ENCODE measurements around the gene RIPOR3.
A peak's percentile ranks its signal among the peaks of the same experiment; 100 is the strongest.

RIPOR3 gene

DNA sequence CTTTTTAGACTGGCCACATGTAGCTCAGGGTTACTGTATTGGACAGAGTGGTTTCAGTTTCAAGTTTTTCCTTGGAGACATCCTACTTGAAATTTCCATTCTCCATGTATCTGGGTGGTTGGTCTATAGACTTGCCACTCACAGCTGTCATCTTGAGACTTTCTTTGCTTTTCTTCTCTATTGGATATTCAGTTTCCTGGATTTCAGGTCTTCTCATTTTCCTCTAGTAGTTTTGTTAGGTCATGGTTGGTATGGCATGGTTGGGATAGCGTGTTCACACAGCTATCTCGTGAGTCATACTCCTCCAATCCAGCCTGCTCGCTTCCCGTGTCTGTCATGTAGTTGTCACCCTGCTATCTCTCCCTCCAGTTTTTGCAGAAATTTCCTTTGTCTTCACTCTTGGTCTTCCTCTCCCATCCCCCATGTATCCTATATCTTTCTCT, 132.8 kb downstream of the RIPOR3 start:
- H3K9me3 ChIP-seq (ENCODE audit: control insufficient read depth, low read length) = no peaks in the 10 kb centered on the region
- H3K27me3 ChIP-seq (ENCODE audit: control insufficient read depth in 1 of 2, insufficient read depth in 1 of 2, low read length in 2 of 2) = no peaks in the 10 kb centered on the region
- no peak overlapping the region for H3K4me2 ChIP-seq (ENCODE audit: low read length, poor library complexity, severe bottlenecking)
- no peak overlapping the region for H2AK5ac ChIP-seq (ENCODE audit: low read length, severe bottlenecking)
- H2BK12ac ChIP-seq (ENCODE audit: low read length in 2 of 2) = no peak overlapping the region
- H3K23ac ChIP-seq (ENCODE audit: low read length in 2 of 2) = no peak overlapping the region
- WGBS = 10% methylated on average over 3 of the region's 4 CpGs
- peaks cover 26% of the 10 kb centered on the region for H3K4me1 ChIP-seq (ENCODE audit: control insufficient read depth, insufficient read depth, low read depth, low read length)
- peaks cover 10% of the 10 kb centered on the region for H3K79me1 ChIP-seq (replicated peaks; ENCODE audit: low read length, poor library complexity, severe bottlenecking)
- peaks cover 14 to 32% of the 10 kb centered on the region in 2 experiments for H3K36me3 ChIP-seq (ENCODE audit: control insufficient read depth in 1 of 2, insufficient read depth in 2 of 2, low read depth in 1 of 2, low read length in 2 of 2)
- no peak overlapping the region for H3K18ac ChIP-seq (ENCODE audit: low read depth in 1 of 2, low read length in 2 of 2)
- no peak overlapping the region for H3K4ac ChIP-seq (ENCODE audit: low read depth in 1 of 2, low read length in 2 of 2)
- H3K4me3 ChIP-seq (ENCODE audit: insufficient read depth in 1 of 2, low read depth in 1 of 2, low read length in 2 of 2) = no peak overlapping the region
- H4K91ac ChIP-seq (ENCODE audit: low read length) = no peak overlapping the region
- no peak overlapping the region for H2BK5ac ChIP-seq (ENCODE audit: low read depth, low read length, poor library complexity, severe bottlenecking)
- H3K9ac ChIP-seq (ENCODE audit: low read length) = no peak overlapping the region
- DNase-seq = peak; percentile 94
- H2AFZ ChIP-seq (ENCODE audit: low read depth, low read length) = no peak overlapping the region
- no peak overlapping the region for H2BK15ac ChIP-seq (ENCODE audit: low read depth, poor library complexity, severe bottlenecking)
- H3K27ac ChIP-seq (ENCODE audit: low read length, poor library complexity, severe bottlenecking) = peak overlapping the region; percentile 65
- no peak overlapping the region for H3K14ac ChIP-seq (ENCODE audit: low read length in 2 of 2)
- no peak overlapping the region for H4K8ac ChIP-seq (ENCODE audit: low read length)
- no peak overlapping the region for H2BK120ac ChIP-seq (ENCODE audit: low read depth, low read length)

DNA sequence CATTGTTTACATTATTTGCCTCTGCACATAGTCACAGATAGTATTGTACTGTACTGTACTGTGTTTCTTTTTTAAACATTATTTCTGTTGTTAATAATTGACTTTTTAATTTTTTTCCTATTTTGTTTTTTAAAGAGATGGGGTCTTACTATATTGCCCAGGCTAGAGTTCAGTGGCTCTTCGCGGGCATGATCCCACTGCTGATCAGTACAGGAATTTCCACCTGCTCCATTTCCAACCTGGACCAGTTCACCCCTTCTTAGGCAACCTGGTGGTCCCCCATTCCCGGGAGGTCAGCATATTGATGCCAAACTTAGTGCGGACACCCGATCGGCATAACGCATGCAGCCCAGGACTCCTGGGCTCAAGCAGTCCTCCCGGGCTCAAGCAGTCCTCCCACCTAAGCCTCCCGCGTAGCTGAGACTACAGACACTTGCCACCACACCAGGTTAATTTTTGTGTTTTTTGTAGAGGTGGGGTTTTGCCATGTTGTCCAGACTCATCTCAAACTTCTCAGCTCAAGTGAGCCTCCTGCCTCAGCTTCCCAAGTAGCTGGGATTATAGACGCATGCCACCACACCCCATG, 133.7 kb downstream of the RIPOR3 start:
- Histone ChIP-seq H3K23ac (ENCODE audit: low read length in 2 of 2) (no peak overlapping the region), H3K4me1 (ENCODE audit: control insufficient read depth, insufficient read depth, low read depth, low read length) (peaks cover 24% of the 10 kb centered on the region), H3K36me3 (ENCODE audit: control insufficient read depth in 1 of 2, insufficient read depth in 2 of 2, low read depth in 1 of 2, low read length in 2 of 2) (peaks cover 10 to 24% of the 10 kb centered on the region in 2 experiments), H4K8ac (ENCODE audit: low read length) (no peak overlapping the region), H3K79me1 (replicated peaks; ENCODE audit: low read length, poor library complexity, severe bottlenecking) (peaks cover 12% of the 10 kb centered on the region), H2AFZ (ENCODE audit: low read depth, low read length) (no peak overlapping the region), H2BK12ac (ENCODE audit: low read length in 2 of 2) (no peak overlapping the region), H2BK120ac (ENCODE audit: low read depth, low read length) (no peak overlapping the region), H2AK5ac (ENCODE audit: low read length, severe bottlenecking) (peak overlapping the region; percentile 39), H3K9ac (ENCODE audit: low read length) (no peak overlapping the region), H3K9me3 (ENCODE audit: control insufficient read depth, low read length) (no peaks in the 10 kb centered on the region), H3K14ac (ENCODE audit: low read length in 2 of 2) (no peak overlapping the region), H3K4me2 (ENCODE audit: low read length, poor library complexity, severe bottlenecking) (no peak overlapping the region), H3K27me3 (ENCODE audit: control insufficient read depth in 1 of 2, insufficient read depth in 1 of 2, low read length in 2 of 2) (no peaks in the 10 kb centered on the region), H3K4me3 (ENCODE audit: insufficient read depth in 1 of 2, low read depth in 1 of 2, low read length in 2 of 2) (no peak overlapping the region), H2BK15ac (ENCODE audit: low read depth, poor library complexity, severe bottlenecking) (no peak overlapping the region), H3K18ac (ENCODE audit: low read depth in 1 of 2, low read length in 2 of 2) (peak overlapping the region in 1 of 2 experiments; percentile 64), H4K91ac (ENCODE audit: low read length) (no peak overlapping the region), H3K27ac (ENCODE audit: low read length, poor library complexity, severe bottlenecking) (peak overlapping the region; percentile 47), H3K4ac (ENCODE audit: low read depth in 1 of 2, low read length in 2 of 2) (no peak overlapping the region), H2BK5ac (ENCODE audit: low read depth, low read length, poor library complexity, severe bottlenecking) (no peak overlapping the region)
- no peak for DNase-seq
- 97% methylated on average over 7 of the region's 11 CpGs for WGBS

DNA sequence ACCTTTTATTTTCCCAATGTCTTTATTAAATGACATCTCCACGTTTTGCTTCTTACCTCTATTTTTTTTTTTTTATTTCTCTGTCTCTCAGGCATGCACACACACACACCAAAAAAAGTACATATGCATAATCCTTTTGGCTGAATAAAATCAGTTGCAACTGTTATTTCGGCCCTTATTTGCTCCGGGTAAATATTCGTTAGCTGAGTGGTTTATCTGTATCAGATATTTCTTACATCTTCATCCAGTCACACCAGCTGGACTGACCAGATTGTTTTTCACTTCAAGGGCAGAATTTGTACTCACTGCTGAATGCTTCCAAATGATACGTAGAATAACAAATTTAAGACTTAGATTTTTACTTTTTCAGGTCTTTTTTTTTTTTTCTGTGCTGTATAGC, 135.7 kb downstream of the RIPOR3 start:
- no peak overlapping the region for H3K9ac ChIP-seq (ENCODE audit: low read length)
- no peak overlapping the region for H2AFZ ChIP-seq (ENCODE audit: low read depth, low read length)
- H3K27me3 ChIP-seq (ENCODE audit: control insufficient read depth in 1 of 2, insufficient read depth in 1 of 2, low read length in 2 of 2) = no peaks in the 10 kb centered on the region
- no peak overlapping the region for H2AK5ac ChIP-seq (ENCODE audit: low read length, severe bottlenecking)
- H3K79me1 ChIP-seq (replicated peaks; ENCODE audit: low read length, poor library complexity, severe bottlenecking) = peaks cover 14% of the 10 kb centered on the region
- no peak overlapping the region for H3K23ac ChIP-seq (ENCODE audit: low read length in 2 of 2)
- no peak overlapping the region for H4K8ac ChIP-seq (ENCODE audit: low read length)
- no peaks in the 10 kb centered on the region for H3K9me3 ChIP-seq (ENCODE audit: control insufficient read depth, low read length)
- H3K14ac ChIP-seq (ENCODE audit: low read length in 2 of 2) = no peak overlapping the region
- H3K36me3 ChIP-seq (ENCODE audit: control insufficient read depth in 1 of 2, insufficient read depth in 2 of 2, low read depth in 1 of 2, low read length in 2 of 2) = peaks cover 4 to 17% of the 10 kb centered on the region in 2 experiments
- H2BK15ac ChIP-seq (ENCODE audit: low read depth, poor library complexity, severe bottlenecking) = no peak overlapping the region
- H3K4me2 ChIP-seq (ENCODE audit: low read length, poor library complexity, severe bottlenecking) = no peak overlapping the region
- DNase-seq = no peak
- H2BK12ac ChIP-seq (ENCODE audit: low read length in 2 of 2) = no peak overlapping the region
- 97% methylated on average over 4 of the region's 5 CpGs for WGBS
- H3K27ac ChIP-seq (ENCODE audit: low read length, poor library complexity, severe bottlenecking) = no peak overlapping the region
- no peak overlapping the region for H3K4ac ChIP-seq (ENCODE audit: low read depth in 1 of 2, low read length in 2 of 2)
- H4K91ac ChIP-seq (ENCODE audit: low read length) = no peak overlapping the region
- H3K4me3 ChIP-seq (ENCODE audit: insufficient read depth in 1 of 2, low read depth in 1 of 2, low read length in 2 of 2) = no peak overlapping the region
- H3K18ac ChIP-seq (ENCODE audit: low read depth in 1 of 2, low read length in 2 of 2) = no peak overlapping the region
- H2BK5ac ChIP-seq (ENCODE audit: low read depth, low read length, poor library complexity, severe bottlenecking) = no peak overlapping the region
- H3K4me1 ChIP-seq (ENCODE audit: control insufficient read depth, insufficient read depth, low read depth, low read length) = peaks cover 11% of the 10 kb centered on the region
- no peak overlapping the region for H2BK120ac ChIP-seq (ENCODE audit: low read depth, low read length)

DNA sequence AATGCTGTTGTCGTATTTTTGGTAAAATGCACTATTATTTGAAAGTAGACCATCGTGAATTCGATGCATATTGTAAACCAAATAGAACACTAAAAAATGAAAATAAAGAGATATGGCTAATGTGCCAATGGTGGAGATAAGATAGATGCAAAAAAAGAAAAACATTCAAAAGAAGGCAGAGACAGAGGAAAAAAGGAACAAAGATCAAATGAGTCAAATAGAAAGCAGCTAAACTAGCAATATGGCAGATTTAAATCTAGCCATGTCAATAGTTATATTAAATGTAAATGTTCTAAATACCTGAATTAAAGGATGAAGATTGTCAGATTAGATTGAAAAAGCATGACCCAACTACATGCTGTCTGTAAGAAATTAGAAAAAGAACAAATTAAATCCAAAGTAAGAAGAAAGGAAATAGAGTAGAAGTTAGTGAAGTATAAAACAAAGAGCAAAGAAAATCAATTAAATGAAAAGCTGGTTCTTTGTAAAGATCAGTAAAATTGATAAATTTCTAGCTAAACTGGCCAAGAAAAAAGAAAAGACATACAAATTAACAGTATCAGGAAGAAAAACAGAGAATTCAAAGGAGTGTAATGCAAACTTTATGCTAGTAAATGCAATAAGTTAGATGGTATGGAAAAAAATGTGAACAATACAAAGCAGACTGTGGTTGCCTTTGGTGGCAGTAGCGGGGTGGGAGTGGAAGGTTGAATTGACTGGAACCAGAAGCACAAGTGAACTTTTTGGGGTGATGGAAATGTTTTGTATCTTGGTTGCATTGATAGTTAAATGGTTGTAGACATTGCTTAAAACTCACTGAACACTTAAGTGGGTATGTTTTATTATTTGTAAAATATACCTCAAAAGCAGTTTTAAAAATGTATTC, 136.4 kb downstream of the RIPOR3 start:
- Histone ChIP-seq H3K23ac (ENCODE audit: low read length in 2 of 2) (no peak overlapping the region), H3K27ac (ENCODE audit: low read length, poor library complexity, severe bottlenecking) (no peak overlapping the region), H3K14ac (ENCODE audit: low read length in 2 of 2) (no peak overlapping the region), H2BK5ac (ENCODE audit: low read depth, low read length, poor library complexity, severe bottlenecking) (no peak overlapping the region), H2BK120ac (ENCODE audit: low read depth, low read length) (no peak overlapping the region), H3K4me3 (ENCODE audit: insufficient read depth in 1 of 2, low read depth in 1 of 2, low read length in 2 of 2) (no peak overlapping the region), H3K36me3 (ENCODE audit: control insufficient read depth in 1 of 2, insufficient read depth in 2 of 2, low read depth in 1 of 2, low read length in 2 of 2) (peaks cover 4 to 23% of the 10 kb centered on the region in 2 experiments), H3K9me3 (ENCODE audit: control insufficient read depth, low read length) (no peaks in the 10 kb centered on the region), H4K8ac (ENCODE audit: low read length) (no peak overlapping the region), H2BK15ac (ENCODE audit: low read depth, poor library complexity, severe bottlenecking) (no peak overlapping the region), H2BK12ac (ENCODE audit: low read length in 2 of 2) (no peak overlapping the region), H3K9ac (ENCODE audit: low read length) (no peak overlapping the region), H3K18ac (ENCODE audit: low read depth in 1 of 2, low read length in 2 of 2) (no peak overlapping the region), H4K91ac (ENCODE audit: low read length) (no peak overlapping the region), H3K4me1 (ENCODE audit: control insufficient read depth, insufficient read depth, low read depth, low read length) (peaks cover 8% of the 10 kb centered on the region), H2AFZ (ENCODE audit: low read depth, low read length) (no peak overlapping the region), H3K79me1 (replicated peaks; ENCODE audit: low read length, poor library complexity, severe bottlenecking) (peaks cover 13% of the 10 kb centered on the region), H3K4ac (ENCODE audit: low read depth in 1 of 2, low read length in 2 of 2) (no peak overlapping the region), H3K4me2 (ENCODE audit: low read length, poor library complexity, severe bottlenecking) (no peak overlapping the region), H3K27me3 (ENCODE audit: control insufficient read depth in 1 of 2, insufficient read depth in 1 of 2, low read length in 2 of 2) (no peaks in the 10 kb centered on the region), H2AK5ac (ENCODE audit: low read length, severe bottlenecking) (no peak overlapping the region)
- 98% methylated on average over 2 of the region's 4 CpGs for WGBS
- no peak for DNase-seq

Data from mesenchymal stem cell (in vitro differentiated cells and primary cell).